ENCODE results near the gene APRT. TPM values are rescaled to one million over a fixed set of nuclear protein-coding genes. Genes with fewer than 3 reads are reported as not detected.

APRT gene
- total and polyA plus RNA-seq, 9 of the 15 experiments (the other 6 are each of a cell fraction or from before 2014, with no cell fraction given) = 41.7 to 409 (median 146) TPM

DNA sequence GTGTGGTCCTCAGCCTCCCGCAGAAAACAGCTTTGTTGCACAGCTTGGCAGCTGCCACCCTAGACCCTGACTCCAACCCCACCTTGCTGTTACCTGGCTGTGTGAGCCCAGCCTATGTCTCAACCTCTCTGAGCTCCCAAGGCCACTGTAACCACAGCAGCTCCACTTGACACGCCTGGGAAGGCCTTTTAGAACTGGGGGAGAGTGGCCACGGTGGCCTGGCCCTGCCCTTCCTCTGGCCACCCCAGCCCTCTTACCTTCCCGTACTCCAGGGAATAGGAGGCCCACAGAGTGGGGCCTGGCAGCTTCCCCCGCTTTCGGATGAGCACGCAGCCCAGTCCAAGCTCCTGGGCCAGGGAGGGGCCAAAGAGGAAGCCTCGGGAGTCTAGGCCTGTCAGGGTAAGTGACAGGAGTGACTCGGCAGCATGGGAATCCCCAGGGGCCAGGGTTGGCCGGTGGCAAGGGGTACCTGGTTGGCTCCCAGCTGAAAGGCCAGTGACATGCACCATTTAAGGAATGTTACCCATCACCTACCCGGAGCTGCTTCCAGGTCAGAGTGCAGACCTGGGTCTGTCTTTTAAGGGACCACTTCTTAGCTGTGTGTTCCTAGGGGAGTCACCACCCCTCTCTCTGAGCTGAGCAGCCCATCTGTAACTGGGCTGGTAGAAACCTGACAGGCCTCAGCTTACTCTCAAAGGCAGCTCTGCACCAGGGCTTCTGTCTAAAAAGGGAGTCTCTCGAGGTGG, 1.4 kb downstream of the APRT start (continued):
- no peak for TF ChIP-seq ZBTB7A (IDR thresholded peaks at IDR 0.05; ENCODE audit: borderline replicate concordance, control insufficient read depth, low read depth, low read length)
- no peak for TF ChIP-seq POU5F1 (IDR thresholded peaks at IDR 0.05; ENCODE audit: borderline replicate concordance, low read depth, low read length, partially characterized antibody)
- TF ChIP-seq PML (IDR thresholded peaks at IDR 0.05; ENCODE audit: low read length) = no peak
- TF ChIP-seq, protein P1, sequence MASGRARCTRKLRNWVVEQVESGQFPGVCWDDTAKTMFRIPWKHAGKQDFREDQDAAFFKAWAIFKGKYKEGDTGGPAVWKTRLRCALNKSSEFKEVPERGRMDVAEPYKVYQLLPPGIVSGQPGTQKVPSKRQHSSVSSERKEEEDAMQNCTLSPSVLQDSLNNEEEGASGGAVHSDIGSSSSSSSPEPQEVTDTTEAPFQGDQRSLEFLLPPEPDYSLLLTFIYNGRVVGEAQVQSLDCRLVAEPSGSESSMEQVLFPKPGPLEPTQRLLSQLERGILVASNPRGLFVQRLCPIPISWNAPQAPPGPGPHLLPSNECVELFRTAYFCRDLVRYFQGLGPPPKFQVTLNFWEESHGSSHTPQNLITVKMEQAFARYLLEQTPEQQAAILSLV (tag; IDR thresholded peaks at IDR 0.05) = no peak
- no peak for TF ChIP-seq SMARCA4 (IDR thresholded peaks at IDR 0.05)
- no peak for TF ChIP-seq ZNF785 (CRISPR knock-in tag; IDR thresholded peaks at IDR 0.05)
- TF ChIP-seq, protein P2, sequence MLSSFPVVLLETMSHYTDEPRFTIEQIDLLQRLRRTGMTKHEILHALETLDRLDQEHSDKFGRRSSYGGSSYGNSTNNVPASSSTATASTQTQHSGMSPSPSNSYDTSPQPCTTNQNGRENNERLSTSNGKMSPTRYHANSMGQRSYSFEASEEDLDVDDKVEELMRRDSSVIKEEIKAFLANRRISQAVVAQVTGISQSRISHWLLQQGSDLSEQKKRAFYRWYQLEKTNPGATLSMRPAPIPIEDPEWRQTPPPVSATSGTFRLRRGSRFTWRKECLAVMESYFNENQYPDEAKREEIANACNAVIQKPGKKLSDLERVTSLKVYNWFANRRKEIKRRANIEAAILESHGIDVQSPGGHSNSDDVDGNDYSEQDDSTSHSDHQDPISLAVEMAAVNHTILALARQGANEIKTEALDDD (IDR thresholded peaks at IDR 0.05) = no peak
- TF ChIP-seq ETV6 (IDR thresholded peaks at IDR 0.05; ENCODE audit: borderline replicate concordance in 1 of 2, low read depth in 2 of 2, low read length in 1 of 2) = no peak
- no peak for TF ChIP-seq ETV6 (CRISPR knock-in tag; IDR thresholded peaks at IDR 0.05; ENCODE audit: borderline replicate concordance)
- TF ChIP-seq, protein P3, sequence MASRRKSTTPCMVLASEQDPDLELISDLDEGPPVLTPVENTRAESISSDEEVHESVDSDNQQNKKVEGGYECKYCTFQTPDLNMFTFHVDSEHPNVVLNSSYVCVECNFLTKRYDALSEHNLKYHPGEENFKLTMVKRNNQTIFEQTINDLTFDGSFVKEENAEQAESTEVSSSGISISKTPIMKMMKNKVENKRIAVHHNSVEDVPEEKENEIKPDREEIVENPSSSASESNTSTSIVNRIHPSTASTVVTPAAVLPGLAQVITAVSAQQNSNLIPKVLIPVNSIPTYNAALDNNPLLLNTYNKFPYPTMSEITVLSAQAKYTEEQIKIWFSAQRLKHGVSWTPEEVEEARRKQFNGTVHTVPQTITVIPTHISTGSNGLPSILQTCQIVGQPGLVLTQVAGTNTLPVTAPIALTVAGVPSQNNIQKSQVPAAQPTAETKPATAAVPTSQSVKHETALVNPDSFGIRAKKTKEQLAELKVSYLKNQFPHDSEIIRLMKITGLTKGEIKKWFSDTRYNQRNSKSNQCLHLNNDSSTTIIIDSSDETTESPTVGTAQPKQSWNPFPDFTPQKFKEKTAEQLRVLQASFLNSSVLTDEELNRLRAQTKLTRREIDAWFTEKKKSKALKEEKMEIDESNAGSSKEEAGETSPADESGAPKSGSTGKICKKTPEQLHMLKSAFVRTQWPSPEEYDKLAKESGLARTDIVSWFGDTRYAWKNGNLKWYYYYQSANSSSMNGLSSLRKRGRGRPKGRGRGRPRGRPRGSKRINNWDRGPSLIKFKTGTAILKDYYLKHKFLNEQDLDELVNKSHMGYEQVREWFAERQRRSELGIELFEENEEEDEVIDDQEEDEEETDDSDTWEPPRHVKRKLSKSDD (conservative IDR thresholded peaks at IDR 0.05; ENCODE audit: low read length) = no peak
- TF ChIP-seq EWSR1 (IDR thresholded peaks at IDR 0.05; ENCODE audit: borderline replicate concordance, low read depth, partially characterized antibody) = no peak
- TF ChIP-seq, protein P4, sequence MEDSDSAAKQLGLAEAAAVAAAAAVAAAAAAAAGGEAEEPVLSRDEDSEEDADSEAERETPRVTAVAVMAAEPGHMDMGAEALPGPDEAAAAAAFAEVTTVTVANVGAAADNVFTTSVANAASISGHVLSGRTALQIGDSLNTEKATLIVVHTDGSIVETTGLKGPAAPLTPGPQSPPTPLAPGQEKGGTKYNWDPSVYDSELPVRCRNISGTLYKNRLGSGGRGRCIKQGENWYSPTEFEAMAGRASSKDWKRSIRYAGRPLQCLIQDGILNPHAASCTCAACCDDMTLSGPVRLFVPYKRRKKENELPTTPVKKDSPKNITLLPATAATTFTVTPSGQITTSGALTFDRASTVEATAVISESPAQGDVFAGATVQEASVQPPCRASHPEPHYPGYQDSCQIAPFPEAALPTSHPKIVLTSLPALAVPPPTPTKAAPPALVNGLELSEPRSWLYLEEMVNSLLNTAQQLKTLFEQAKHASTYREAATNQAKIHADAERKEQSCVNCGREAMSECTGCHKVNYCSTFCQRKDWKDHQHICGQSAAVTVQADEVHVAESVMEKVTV (CRISPR knock-in tag; IDR thresholded peaks at IDR 0.05) = no peak
- TF ChIP-seq MIER1 (IDR thresholded peaks at IDR 0.05; ENCODE audit: low read depth) = no peak
- TF ChIP-seq, protein P5, sequence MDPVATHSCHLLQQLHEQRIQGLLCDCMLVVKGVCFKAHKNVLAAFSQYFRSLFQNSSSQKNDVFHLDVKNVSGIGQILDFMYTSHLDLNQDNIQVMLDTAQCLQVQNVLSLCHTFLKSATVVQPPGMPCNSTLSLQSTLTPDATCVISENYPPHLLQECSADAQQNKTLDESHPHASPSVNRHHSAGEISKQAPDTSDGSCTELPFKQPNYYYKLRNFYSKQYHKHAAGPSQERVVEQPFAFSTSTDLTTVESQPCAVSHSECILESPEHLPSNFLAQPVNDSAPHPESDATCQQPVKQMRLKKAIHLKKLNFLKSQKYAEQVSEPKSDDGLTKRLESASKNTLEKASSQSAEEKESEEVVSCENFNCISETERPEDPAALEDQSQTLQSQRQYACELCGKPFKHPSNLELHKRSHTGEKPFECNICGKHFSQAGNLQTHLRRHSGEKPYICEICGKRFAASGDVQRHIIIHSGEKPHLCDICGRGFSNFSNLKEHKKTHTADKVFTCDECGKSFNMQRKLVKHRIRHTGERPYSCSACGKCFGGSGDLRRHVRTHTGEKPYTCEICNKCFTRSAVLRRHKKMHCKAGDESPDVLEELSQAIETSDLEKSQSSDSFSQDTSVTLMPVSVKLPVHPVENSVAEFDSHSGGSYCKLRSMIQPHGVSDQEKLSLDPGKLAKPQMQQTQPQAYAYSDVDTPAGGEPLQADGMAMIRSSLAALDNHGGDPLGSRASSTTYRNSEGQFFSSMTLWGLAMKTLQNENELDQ (CRISPR knock-in tag; IDR thresholded peaks at IDR 0.05; ENCODE audit: borderline replicate concordance) = no peak
- no peak for TF ChIP-seq NCOA1 (IDR thresholded peaks at IDR 0.05; ENCODE audit: low read depth)
- TF ChIP-seq POLR2AphosphoS2 (IDR thresholded peaks at IDR 0.05; ENCODE audit: low read length) = peak; percentile 13; the same call in 1 of the 2 replicates
- no peak for TF ChIP-seq HMG20B (CRISPR knock-in tag; IDR thresholded peaks at IDR 0.05)
- no peak for TF ChIP-seq BDP1 (IDR thresholded peaks at IDR 0.05; ENCODE audit: insufficient read depth, insufficient read length)
- TF ChIP-seq HMGN3 (IDR thresholded peaks at IDR 0.05; ENCODE audit: borderline replicate concordance, extremely low read depth, insufficient read length, low read depth, low read length) = no peak
